GM18508 (cell line): ENCODE results near the gene INS.
"Not testable (repeated sequence)": the region's sequence is repeated elsewhere in the genome, so short reads cannot be mapped to it uniquely, and the experiment has no call there.

Experiments
- ATAC-seq: cut with Tn5 transposase; IDR thresholded peaks from one replicate; pipeline ENCODE4 v1.9.1; 2021; ENCODE audit warnings: moderate number of reproducible peaks; ENCODE audit not compliant: insufficient read depth, unreplicated experiment

INS gene

GRCh38 chr11:2199466-2200341 lies 38.7 kb upstream of the INS start:
- no peak for ATAC-seq

- ATAC-seq: no peak
Observed at GRCh38 chr11:2198621-2199365, 37.8 kb upstream of the INS start.

GRCh38 chr11:2197771-2198520 lies 36.9 kb upstream of the INS start:
- no peak for ATAC-seq

- no peak for ATAC-seq
Observed at GRCh38 chr11:2196970-2197770, 36.2 kb upstream of the INS start.

- ATAC-seq: no peak
Observed at GRCh38 chr11:2195756-2196088, 34.7 kb upstream of the INS start.

GRCh38 chr11:2194877-2195755 lies 34.1 kb upstream of the INS start:
- ATAC-seq: no peak

- ATAC-seq: not testable (repeated sequence)
Observed at GRCh38 chr11:2193888-2194595, 33.0 kb upstream of the INS start.

GRCh38 chr11:2193099-2193887 lies 32.3 kb upstream of the INS start:
- ATAC-seq: no peak

- ATAC-seq: no peak
Observed at GRCh38 chr11:2192435-2192834, 31.4 kb upstream of the INS start.

- ATAC-seq: no peak
Observed at GRCh38 chr11:2191883-2192282, 30.9 kb upstream of the INS start.

GRCh38 chr11:2190657-2191471 lies 29.9 kb upstream of the INS start:
- ATAC-seq: no peak

GRCh38 chr11:2189938-2190656 lies 29.1 kb upstream of the INS start:
- no peak for ATAC-seq

- no peak for ATAC-seq
Observed at GRCh38 chr11:2188745-2189144, 27.7 kb upstream of the INS start.

- no peak for ATAC-seq
Observed at GRCh38 chr11:2187280-2187707, 26.3 kb upstream of the INS start.

GRCh38 chr11:2186669-2187279 lies 25.8 kb upstream of the INS start:
- ATAC-seq: no peak
